Ectodermal cell (in vitro differentiated cells): Measurements from ENCODE around the gene SHROOM2.
A peak's percentile ranks its signal among the peaks of the same experiment; 100 is the strongest.

Experiments
- H3K27ac ChIP-seq: 2 replicates; pipeline ENCODE4 v1.7.0; 2013; ENCODE audit warnings: mild to moderate bottlenecking, low read depth, low read length; ENCODE audit not compliant: insufficient read depth, poor library complexity, severe bottlenecking
- H3K27me3 ChIP-seq: 2 replicates; pipeline ENCODE4 v1.7.0; 2013; ENCODE audit warnings: mild to moderate bottlenecking, low read length; ENCODE audit not compliant: insufficient read depth, control insufficient read depth, poor library complexity, severe bottlenecking
- H3K36me3 ChIP-seq: one replicate; pipeline ENCODE4 v1.7.0; 2013; ENCODE audit warnings: low read length; ENCODE audit not compliant: control insufficient read depth, insufficient read depth
- H3K4me1 ChIP-seq: one replicate; pipeline ENCODE4 v1.7.0; 2013; ENCODE audit warnings: low read length; ENCODE audit not compliant: control insufficient read depth, insufficient read depth
- H3K4me3 ChIP-seq: 2 replicates; pipeline ENCODE4 v1.7.0; 2013; ENCODE audit warnings: low read depth, low read length, control low read depth; ENCODE audit not compliant: insufficient read depth
- H3K9me3 ChIP-seq: 2 replicates; pipeline ENCODE4 v1.7.0; 2013; ENCODE audit warnings: mild to moderate bottlenecking, low read length, moderate library complexity; ENCODE audit not compliant: control insufficient read depth
- WGBS, 2 experiments: methylation state at CpG; one replicate each; pipeline ENCODE4 v1.1.7; 2013; ENCODE audit warnings: missing lambda C conversion rate in 2 of 2; 5-methylcytosine and 5-hydroxymethylcytosine counted together

Gene SHROOM2

GRCh38 chrX:9784332-9784731 is 1.9 kb upstream of the SHROOM2 start:
- Histone ChIP-seq H3K4me3 (no peak overlapping the region), H3K4me1 (peaks cover 2% of the 10 kb centered on the region), H3K27me3 (no peaks in the 10 kb centered on the region), H3K36me3 (no peaks in the 10 kb centered on the region), H3K9me3 (no peaks in the 10 kb centered on the region), H3K27ac (no peak overlapping the region)
- 96 to 97% methylated on average over 8 of the region's 8 CpGs for WGBS, 2 experiments

- WGBS, 2 experiments, result 5 to 6% methylated on average over 58 of the region's 58 CpGs
- H3K27me3 ChIP-seq, result no peaks in the 10 kb centered on the region
- H3K4me3 ChIP-seq, result peak overlapping the region; percentile 57
- H3K27ac ChIP-seq, result no peak overlapping the region
- no peaks in the 10 kb centered on the region for H3K9me3 ChIP-seq
- H3K36me3 ChIP-seq, result no peaks in the 10 kb centered on the region
- H3K4me1 ChIP-seq, result peaks cover 10% of the 10 kb centered on the region
Observed at GRCh38 chrX:9785254-9785943, 830 bp upstream of the SHROOM2 start.

- WGBS, 2 experiments, result 0 to 1% methylated on average over 43 to 44 of the region's 45 CpGs
- peaks cover 13% of the 10 kb centered on the region for H3K4me1 ChIP-seq
- H3K4me3 ChIP-seq, result peak overlapping the region; percentile 57
- no peak overlapping the region for H3K27ac ChIP-seq
- no peaks in the 10 kb centered on the region for H3K9me3 ChIP-seq
- no peaks in the 10 kb centered on the region for H3K27me3 ChIP-seq
- H3K36me3 ChIP-seq, result no peaks in the 10 kb centered on the region
Observed at GRCh38 chrX:9786798-9787635, 788 bp downstream of the SHROOM2 start.

GRCh38 chrX:9788911-9789310 is 2.7 kb downstream of the SHROOM2 start:
- H3K4me3 ChIP-seq, result peak overlapping the region; percentile 23
- H3K36me3 ChIP-seq, result no peaks in the 10 kb centered on the region
- peaks cover 13% of the 10 kb centered on the region for H3K4me1 ChIP-seq
- H3K27me3 ChIP-seq, result no peaks in the 10 kb centered on the region
- H3K27ac ChIP-seq, result no peak overlapping the region
- WGBS, 2 experiments, result 8% methylated on average over 2 of the region's 2 CpGs; no CpG with 5 or more reads in 1 of the 2 experiments
- no peaks in the 10 kb centered on the region for H3K9me3 ChIP-seq

GRCh38 chrX:9789555-9789954 is 3.3 kb downstream of the SHROOM2 start:
- Histone ChIP-seq H3K4me1 (peaks cover 13% of the 10 kb centered on the region), H3K9me3 (no peaks in the 10 kb centered on the region), H3K36me3 (no peaks in the 10 kb centered on the region), H3K4me3 (no peak overlapping the region), H3K27ac (peak overlapping the region; percentile 50), H3K27me3 (no peaks in the 10 kb centered on the region)
- WGBS, 2 experiments, result 6 to 7% methylated on average over 5 of the region's 5 CpGs

GRCh38 chrX:9790866-9791265 is 4.6 kb downstream of the SHROOM2 start:
- Histone ChIP-seq H3K4me3 (no peak overlapping the region), H3K4me1 (peaks cover 13% of the 10 kb centered on the region), H3K9me3 (no peaks in the 10 kb centered on the region), H3K27me3 (no peaks in the 10 kb centered on the region), H3K27ac (no peak overlapping the region), H3K36me3 (no peaks in the 10 kb centered on the region)
- WGBS, 2 experiments, result 87 to 89% methylated on average over 6 of the region's 6 CpGs

- Histone ChIP-seq H3K36me3 (no peaks in the 10 kb centered on the region), H3K4me3 (no peak overlapping the region), H3K4me1 (peaks cover 10% of the 10 kb centered on the region), H3K27ac (no peak overlapping the region), H3K27me3 (no peaks in the 10 kb centered on the region), H3K9me3 (no peaks in the 10 kb centered on the region)
- 90 to 93% methylated on average over 5 to 7 of the region's 7 CpGs for WGBS, 2 experiments
Observed at GRCh38 chrX:9794495-9794894, 8.3 kb downstream of the SHROOM2 start.

GRCh38 chrX:9797384-9798360 is 11.4 kb downstream of the SHROOM2 start:
- H3K9me3 ChIP-seq, result peaks cover 3% of the 10 kb centered on the region
- no peaks in the 10 kb centered on the region for H3K4me1 ChIP-seq
- H3K36me3 ChIP-seq, result no peaks in the 10 kb centered on the region
- H3K27me3 ChIP-seq, result no peaks in the 10 kb centered on the region
- no peak overlapping the region for H3K4me3 ChIP-seq
- WGBS, 2 experiments, result 62 to 67% methylated on average over 10 of the region's 11 CpGs
- no peak overlapping the region for H3K27ac ChIP-seq

GRCh38 chrX:9802737-9803136 is 16.5 kb downstream of the SHROOM2 start:
- WGBS, 2 experiments, result 93 to 95% methylated on average over 4 of the region's 4 CpGs
- H3K27ac ChIP-seq, result no peak overlapping the region
- H3K4me3 ChIP-seq, result no peak overlapping the region
- H3K27me3 ChIP-seq, result no peaks in the 10 kb centered on the region
- H3K9me3 ChIP-seq, result peaks cover 3% of the 10 kb centered on the region
- no peaks in the 10 kb centered on the region for H3K36me3 ChIP-seq
- H3K4me1 ChIP-seq, result no peaks in the 10 kb centered on the region
